Measurements from ENCODE around the gene ZNF329.
"Not testable (repeated sequence)": the region's sequence is repeated elsewhere in the genome, so short reads cannot be mapped to it uniquely, and the experiment has no call there.

The ZNF329 gene

GRCh38 chr19:58150328-58150921 is at the start of gene ZNF329:
TSS of gene ZNF329 (minus strand) at chr19:58150789. CDS start at chr19:58129503, 21,286 bp downstream.
- peak; percentile 2 for DNase-seq

- DNase-seq, result no peak
Observed at GRCh38 chr19:58196901-58197616, 46.5 kb upstream of the ZNF329 start.

DNA sequence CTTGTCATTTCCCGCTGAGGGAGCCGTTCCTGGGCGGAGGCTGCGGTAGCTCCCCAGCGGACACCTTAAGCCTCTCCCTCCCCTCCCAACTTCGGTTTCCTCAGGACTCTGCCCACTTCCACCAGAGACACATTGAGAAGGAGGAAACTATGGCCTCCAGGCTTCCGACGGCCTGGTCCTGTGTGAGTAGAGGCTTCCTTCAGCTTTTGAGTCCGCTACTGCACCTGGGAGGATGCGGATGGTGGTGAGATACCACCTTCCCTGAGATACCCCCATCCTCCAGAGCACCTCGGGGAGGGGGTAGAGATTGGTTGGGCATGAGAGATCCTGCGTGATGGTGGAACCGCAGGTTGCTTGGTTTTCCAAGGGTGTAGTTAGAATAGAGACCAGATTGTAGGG is 33.2 kb upstream of the ZNF329 start:
- no peak for DNase-seq

- DNase-seq, result no peak
Observed at GRCh38 chr19:58182989-58183816, 32.6 kb upstream of the ZNF329 start, which contains the start of gene ZNF274. TSS of gene ZNF274 (plus strand) at chr19:58183061. CDS start at chr19:58183966, 905 bp downstream.

DNA sequence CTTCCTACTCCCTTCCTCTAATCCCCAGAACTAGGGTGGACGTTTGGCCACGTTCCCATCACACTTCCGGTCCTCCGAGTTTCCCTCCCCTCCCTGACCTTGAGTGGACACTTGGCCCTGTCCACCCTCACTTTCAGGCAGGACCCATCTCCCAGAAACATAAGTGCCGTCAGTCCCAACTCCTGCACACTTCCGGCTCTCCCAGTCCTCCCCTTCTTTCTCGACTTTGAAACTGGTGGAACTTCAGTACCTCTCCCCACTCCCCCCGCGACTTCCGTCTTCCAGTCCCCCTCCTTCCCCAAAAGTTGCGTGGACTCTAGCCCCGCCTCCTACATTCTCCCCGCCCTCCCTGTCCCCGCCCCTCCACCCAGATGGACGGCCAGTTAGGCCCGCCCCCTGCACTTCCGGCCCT is 32.0 kb upstream of the ZNF329 start:
- no peak for DNase-seq

- no peak for DNase-seq
Observed at GRCh38 chr19:58181902-58182576, 31.4 kb upstream of the ZNF329 start.

DNA sequence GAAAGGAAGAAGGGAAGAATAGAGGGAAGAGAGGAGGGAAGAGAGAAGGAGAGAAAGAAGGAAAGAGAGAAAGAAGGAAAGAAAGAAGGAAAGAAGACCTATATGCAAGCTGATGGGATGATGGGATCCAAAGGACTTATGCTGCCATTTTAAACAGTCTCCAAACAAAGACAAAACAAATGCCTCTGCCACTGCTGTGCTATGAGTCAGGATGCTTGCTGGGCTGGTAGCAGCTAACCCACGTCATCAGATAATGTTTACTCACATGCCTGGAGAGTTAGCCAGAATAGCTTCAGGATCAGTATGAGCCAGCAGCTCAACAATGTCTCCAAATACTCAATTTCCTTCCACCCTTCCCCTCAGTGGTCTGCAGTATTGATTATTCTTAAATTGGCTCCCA is 20.3 kb upstream of the ZNF329 start:
- DNase-seq, result no peak

GRCh38 chr19:58166708-58167280 is 16.2 kb upstream of the ZNF329 start:
- no peak for DNase-seq

- DNase-seq, result no peak
Observed at GRCh38 chr19:58166268-58166667, 15.7 kb upstream of the ZNF329 start.

GRCh38 chr19:58157045-58157728 is 6.6 kb upstream of the ZNF329 start:
- no peak for DNase-seq

GRCh38 chr19:58154679-58155648 is 4.4 kb upstream of the ZNF329 start:
- peak; percentile 39 for DNase-seq

DNA sequence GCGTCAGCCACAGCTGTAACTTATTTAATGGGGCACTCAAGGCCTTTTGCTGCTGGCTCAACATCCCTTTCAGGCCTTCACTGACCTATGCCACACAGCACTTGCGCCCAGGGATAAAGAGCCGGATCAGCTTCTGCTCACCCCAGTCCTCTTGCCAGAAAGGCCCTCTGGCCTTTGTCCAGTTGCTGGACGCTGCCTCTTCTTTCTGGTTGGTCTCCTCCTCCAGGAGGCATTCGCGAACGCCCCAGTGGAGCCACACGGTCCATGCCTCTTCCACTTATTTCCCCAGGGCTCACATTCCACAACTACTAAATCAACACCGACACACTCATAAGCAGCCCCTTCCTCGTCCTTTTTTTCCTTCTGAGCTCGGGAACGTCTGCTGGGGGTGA is 3.7 kb upstream of the ZNF329 start:
- DNase-seq, result no peak

- DNase-seq, result no peak
Observed at GRCh38 chr19:58153386-58153785, 2.8 kb upstream of the ZNF329 start.

DNA sequence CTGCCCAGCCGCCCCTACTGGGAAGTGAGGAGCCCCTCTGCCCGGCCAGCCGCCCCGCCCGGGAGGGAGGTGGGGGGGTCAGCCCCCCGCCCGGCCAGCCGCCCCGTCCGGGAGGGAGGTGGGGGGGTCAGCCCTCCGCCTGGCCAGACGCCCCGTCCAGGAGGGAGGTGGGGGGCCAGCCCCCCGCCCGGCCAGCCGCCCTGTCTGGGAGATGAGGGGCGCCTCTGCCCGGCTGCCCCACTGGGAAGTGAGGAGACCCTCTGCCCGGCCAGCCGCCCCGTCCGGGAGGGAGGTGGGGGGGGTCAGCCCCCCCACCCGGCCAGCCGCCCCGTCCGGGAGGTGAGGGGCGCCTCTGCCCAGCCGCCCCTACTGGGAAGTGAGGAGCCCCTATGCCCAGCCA is 3.1 kb downstream of the ZNF329 start:
- DNase-seq, result not testable (repeated sequence)

- no peak for DNase-seq
Observed at GRCh38 chr19:58145849-58146248, 4.7 kb downstream of the ZNF329 start.

GRCh38 chr19:58134244-58134643 is 16.3 kb downstream of the ZNF329 start:
- no peak for DNase-seq

DNA sequence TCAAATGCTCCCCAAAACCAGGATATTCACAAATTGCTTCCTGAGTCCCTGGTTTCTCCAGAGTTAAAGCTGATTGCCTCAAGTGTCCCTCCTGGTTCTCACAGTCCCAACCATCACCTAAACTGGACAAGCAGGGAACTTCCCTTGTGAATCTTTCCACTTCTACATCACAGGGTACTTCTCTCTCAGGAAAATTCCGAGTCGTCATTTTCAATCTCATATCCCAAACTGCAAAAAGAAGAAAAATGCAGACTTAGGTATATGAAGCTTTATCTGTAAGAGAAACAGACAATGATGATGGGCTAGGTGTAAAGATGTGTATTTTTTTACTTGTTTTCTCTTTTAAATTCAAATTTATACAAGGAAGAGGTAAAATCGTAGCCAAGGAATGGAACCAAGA is 21.3 kb downstream of the ZNF329 start:
- no peak for DNase-seq

GRCh38 chr19:58128041-58128685 is 22.4 kb downstream of the ZNF329 start:
- DNase-seq, result no peak

- no peak for DNase-seq
Observed at GRCh38 chr19:58123354-58123753, 27.2 kb downstream of the ZNF329 start.

GRCh38 chr19:58118979-58119733 is 31.4 kb downstream of the ZNF329 start:
- no peak for DNase-seq
